T47D (cell line): ENCODE data around the gene RCOR1.
"Not testable (repeated sequence)": the region's sequence is repeated elsewhere in the genome, so short reads cannot be mapped to it uniquely, and the experiment has no call there.

Experiments used
- DNase-seq, 2 experiments: peaks; one replicate each; pipeline versions ENCODE4 v3.0.0 to v3.0.0-alpha.2; 2011 to 2012; ENCODE audit warnings: low read depth in 1 of 2, low spot score in 1 of 2
- JUND ChIP-seq: IDR thresholded peaks from 2 replicates; pipeline ENCODE4 v1.6.1; 2012; ENCODE audit warnings: low read depth
- in situ Hi-C: cut with HindIII; loops from 2 replicates; pipeline ENCODE4 v1.10.0; 2016; ENCODE audit warnings: low sequenced_read_pairs, low pct_unique_long_range_greater_than_20kb

The RCOR1 gene

GRCh38 chr14:102591944-102592762 is at the start of gene RCOR1:
Gene RCOR1, plus strand, starts transcription at chr14:102592649. Its CDS starts 238 bp downstream, at chr14:102592887.
- DNase-seq, result peak; percentile 99
- no peak for TF ChIP-seq JUND
- in situ Hi-C loops, result no loop called here

- no peak for TF ChIP-seq JUND
- in situ Hi-C loops, result no loop called here
- DNase-seq, result no peak
Observed at GRCh38 chr14:102544046-102544746, 48.3 kb upstream of the RCOR1 start.

- no peak for DNase-seq
- in situ Hi-C loops, result no loop called here
- TF ChIP-seq JUND, result no peak
Observed at GRCh38 chr14:102544747-102545460, 47.5 kb upstream of the RCOR1 start.

GRCh38 chr14:102545461-102546265 is 46.8 kb upstream of the RCOR1 start:
- in situ Hi-C loops, result no loop called here
- peak in 1 of 2 experiments; percentile 29 for DNase-seq
- no peak for TF ChIP-seq JUND

GRCh38 chr14:102548616-102549240 is 43.7 kb upstream of the RCOR1 start:
- TF ChIP-seq JUND, result no peak
- in situ Hi-C loops, result no loop called here

GRCh38 chr14:102550927-102551401 is 41.5 kb upstream of the RCOR1 start:
- DNase-seq, in situ Hi-C loops: not testable (repeated sequence)

More at GRCh38 chr14:102548616-102549240, 43.7 kb upstream of the RCOR1 start:
- DNase-seq, result no peak

- no peak for DNase-seq
- in situ Hi-C loops, result no loop called here
- TF ChIP-seq JUND, result no peak
Observed at GRCh38 chr14:102551995-102552705, 40.3 kb upstream of the RCOR1 start.

- in situ Hi-C loops, result no loop called here
- no peak for TF ChIP-seq JUND
- no peak for DNase-seq
Observed at GRCh38 chr14:102554821-102555819, 37.3 kb upstream of the RCOR1 start.

GRCh38 chr14:102556098-102556677 is 36.3 kb upstream of the RCOR1 start:
- in situ Hi-C loops, result no loop called here
- no peak for TF ChIP-seq JUND
- DNase-seq, result no peak
